SK-N-MC (cell line): ENCODE data around the gene PHLDB2.

Experiments used
- DNase-seq: peaks from one replicate; pipeline ENCODE4 v3.0.0-alpha.2; 2011; ENCODE audit warnings: low read depth, low spot score
- H3K27ac ChIP-seq: fragments of 200-600 bp; sonication (generic); 2 replicates; pipeline ENCODE4 v1.5.1; 2016; ENCODE audit warnings: mixed run types
- H3K36me3 ChIP-seq: fragments of 200-600 bp; sonication (generic); 2 replicates; pipeline ENCODE4 v1.6.1; 2017; ENCODE audit warnings: antibody characterized with exemption, low read length, mixed read lengths; ENCODE audit not compliant: insufficient read depth
- H3K4me3 ChIP-seq: fragments of 200-600 bp; sonication (generic); 2 replicates; pipeline ENCODE4 v1.5.1; 2016
- H3K9ac ChIP-seq: fragments of 200-600 bp; sonication (generic); 2 replicates; pipeline ENCODE4 v1.8.0; 2017; ENCODE audit warnings: mixed run types, mixed read lengths; ENCODE audit not compliant: insufficient read length
- H3K9me3 ChIP-seq: fragments of 200-600 bp; sonication (generic); 2 replicates; pipeline ENCODE4 v1.6.1; 2017; ENCODE audit warnings: low read depth, mild to moderate bottlenecking, antibody characterized with exemption, low read length, moderate library complexity, mixed read lengths
- EZH2 ChIP-seq: fragments of 200-600 bp; sonication (generic); IDR thresholded peaks from one replicate; pipeline ENCODE4 v1.6.1; 2017; ENCODE audit warnings: antibody characterized with exemption
- FOXP2 ChIP-seq: optimal IDR thresholded peaks from 2 replicates; pipeline ENCODE3; 2011; ENCODE audit warnings: mild to moderate bottlenecking, moderate library complexity; ENCODE audit not compliant: insufficient read depth; ENCODE audit errors: extremely low read length, control extremely low read depth
- POLR2AphosphoS5 ChIP-seq: IDR thresholded peaks from 2 replicates; pipeline ENCODE4 v1.6.1; 2012; ENCODE audit warnings: mild to moderate bottlenecking, low read depth, low read length, borderline replicate concordance

The PHLDB2 gene

GRCh38 chr3:111919370-111920065 lies 60.5 kb downstream of the PHLDB2 start:
- TF ChIP-seq FOXP2: no peak
- TF ChIP-seq EZH2: no peak
- TF ChIP-seq POLR2AphosphoS5: no peak
- no peak overlapping the region for H3K4me3 ChIP-seq
- H3K27ac ChIP-seq: no peak overlapping the region
- DNase-seq: no peak
- no peaks in the 10 kb centered on the region for H3K36me3 ChIP-seq
- no peak overlapping the region for H3K9ac ChIP-seq
- no peaks in the 10 kb centered on the region for H3K9me3 ChIP-seq

GRCh38 chr3:111921181-111921580 lies 62.1 kb downstream of the PHLDB2 start:
- Histone ChIP-seq H3K4me3 (no peak overlapping the region), H3K9me3 (no peaks in the 10 kb centered on the region)
- TF ChIP-seq FOXP2: no peak

GRCh38 chr3:111923095-111923771 lies 64.2 kb downstream of the PHLDB2 start:
- no peak overlapping the region for H3K27ac ChIP-seq

More at GRCh38 chr3:111921181-111921580, 62.1 kb downstream of the PHLDB2 start:
- no peak for DNase-seq
- no peaks in the 10 kb centered on the region for H3K36me3 ChIP-seq
- H3K27ac ChIP-seq: no peak overlapping the region
- no peak overlapping the region for H3K9ac ChIP-seq

GRCh38 chr3:111923806-111924205 lies 64.7 kb downstream of the PHLDB2 start:
- no peak overlapping the region for H3K27ac ChIP-seq
- no peaks in the 10 kb centered on the region for H3K36me3 ChIP-seq
- no peak overlapping the region for H3K4me3 ChIP-seq
- no peak overlapping the region for H3K9ac ChIP-seq
- DNase-seq: no peak
- H3K9me3 ChIP-seq: no peaks in the 10 kb centered on the region
- TF ChIP-seq FOXP2: no peak
- no peak for TF ChIP-seq EZH2
- no peak for TF ChIP-seq POLR2AphosphoS5

More at GRCh38 chr3:111923095-111923771, 64.2 kb downstream of the PHLDB2 start:
- Histone ChIP-seq H3K9ac (no peak overlapping the region), H3K9me3 (no peaks in the 10 kb centered on the region), H3K36me3 (no peaks in the 10 kb centered on the region), H3K4me3 (no peak overlapping the region)
- no peak for TF ChIP-seq POLR2AphosphoS5
- TF ChIP-seq EZH2: no peak
- no peak for TF ChIP-seq FOXP2
- no peak for DNase-seq

GRCh38 chr3:111924283-111924682 lies 65.2 kb downstream of the PHLDB2 start:
- no peaks in the 10 kb centered on the region for H3K36me3 ChIP-seq
- H3K27ac ChIP-seq: no peak overlapping the region
- no peak for DNase-seq
- no peak overlapping the region for H3K9ac ChIP-seq
- H3K9me3 ChIP-seq: no peaks in the 10 kb centered on the region
- TF ChIP-seq EZH2 (no peak), FOXP2 (no peak), POLR2AphosphoS5 (no peak)
- H3K4me3 ChIP-seq: no peak overlapping the region

- DNase-seq: peak; percentile 6
- H3K9me3 ChIP-seq: no peaks in the 10 kb centered on the region
- H3K36me3 ChIP-seq: no peaks in the 10 kb centered on the region
- H3K9ac ChIP-seq: no peak overlapping the region
- H3K27ac ChIP-seq: no peak overlapping the region
- TF ChIP-seq EZH2: no peak
- no peak for TF ChIP-seq POLR2AphosphoS5
- no peak for TF ChIP-seq FOXP2
- H3K4me3 ChIP-seq: no peak overlapping the region
Measured at GRCh38 chr3:111926266-111926676, 67.2 kb downstream of the PHLDB2 start.

GRCh38 chr3:111928613-111929012 lies 69.5 kb downstream of the PHLDB2 start:
- Histone ChIP-seq H3K9me3 (no peaks in the 10 kb centered on the region), H3K27ac (no peak overlapping the region), H3K36me3 (no peaks in the 10 kb centered on the region), H3K4me3 (no peak overlapping the region), H3K9ac (no peak overlapping the region)
- no peak for DNase-seq
- TF ChIP-seq EZH2 (no peak), FOXP2 (no peak), POLR2AphosphoS5 (no peak)

- Histone ChIP-seq H3K9ac (no peak overlapping the region), H3K9me3 (no peaks in the 10 kb centered on the region), H3K4me3 (no peak overlapping the region), H3K27ac (no peak overlapping the region), H3K36me3 (no peaks in the 10 kb centered on the region)
- DNase-seq: no peak
- TF ChIP-seq POLR2AphosphoS5 (no peak), EZH2 (no peak)
Measured at GRCh38 chr3:111929484-111929883, 70.4 kb downstream of the PHLDB2 start.

GRCh38 chr3:111932946-111933345 lies 73.9 kb downstream of the PHLDB2 start:
- DNase-seq: no peak
- Histone ChIP-seq H3K4me3 (no peak overlapping the region), H3K9ac (no peak overlapping the region), H3K9me3 (no peaks in the 10 kb centered on the region), H3K36me3 (no peaks in the 10 kb centered on the region), H3K27ac (no peak overlapping the region)
- no peak for TF ChIP-seq EZH2
- no peak for TF ChIP-seq POLR2AphosphoS5
- no peak for TF ChIP-seq FOXP2
